HepG2 (cell line): ENCODE measurements around the gene HACE1. TPM values are rescaled to one million over a fixed set of nuclear protein-coding genes. Genes with fewer than 3 reads are reported as not detected.

ENCODE experiments used
- ATAC-seq: fragments of 200-7000 bp; cut with Tn5 transposase; 3 replicates; pipeline ENCODE4 v1.9.1; 2020; ENCODE audit warnings: mild to moderate bottlenecking, moderate library complexity
- BruUV-seq: library from RNA; stranded (reverse); fragments of 400-500 nt; replicated peaks from 2 replicates; lab custom pipeline; 2021; lab: Mats Ljungman, UMichigan
- CTCF ChIA-PET: fragments of 300-600 bp; formaldehyde crosslinking; extraction: SDS; loops from one replicate; lab custom pipeline; 2021; ENCODE audit warnings: low total read pairs, inconsistent platforms, low intra/inter-chr PET ratio; lab: Yijun Ruan, JAX
- POLR2A ChIA-PET: fragments of 350-600 bp; sonication (Branson Sonifier 250); formaldehyde crosslinking; loops from one replicate; lab custom pipeline; 2020; ENCODE audit warnings: antibody characterized with exemption, inconsistent platforms; lab: Yijun Ruan, JAX
- DNase-seq: peaks from one replicate; pipeline ENCODE4 v3.0.0-alpha.2; 2015; ENCODE audit warnings: low spot score
- FAIRE-seq: peaks from 3 replicates; lab custom pipeline; 2011; peaks lifted over from hg19 to GRCh38; lab: Jason Lieb, UNC
- H2AFZ ChIP-seq: one replicate; pipeline ENCODE4 v1.6.1; 2011; ENCODE audit warnings: low read length, inconsistent platforms
- H3K27ac ChIP-seq: fragments of 300-600 bp; 3 replicates; pipeline ENCODE4 v1.8.0; 2011; ENCODE audit warnings: mixed run types, mild to moderate bottlenecking, mixed read lengths, low read length, inconsistent platforms; ENCODE audit not compliant: insufficient read depth; ENCODE audit errors: extremely low read length
- H3K27me3 ChIP-seq, 2 experiments: fragments of 200-600 bp in 1 of 2; 2 replicates in 1 of 2; 3 replicates in 1 of 2; pipeline versions ENCODE4 v1.6.0 to v1.8.0; 2011; ENCODE audit warnings: low read length in 2 of 2, mild to moderate bottlenecking in 2 of 2, moderate library complexity in 2 of 2, inconsistent platforms in 1 of 2; ENCODE audit not compliant: insufficient read depth in 2 of 2, control insufficient read depth in 1 of 2
- H3K36me3 ChIP-seq, 2 experiments: fragments of 200-600 bp in 1 of 2; replicated peaks in 1 of 2; 2 replicates in 1 of 2; 3 replicates in 1 of 2; pipeline versions ENCODE4 v1.5.1 to v1.8.0; 2011; ENCODE audit warnings: low read length in 2 of 2, inconsistent platforms in 1 of 2; ENCODE audit not compliant: insufficient read depth in 2 of 2, control insufficient read depth in 1 of 2
- H3K4me1 ChIP-seq: 2 replicates; pipeline ENCODE4 v1.5.1; 2012; ENCODE audit warnings: low read length, inconsistent platforms; ENCODE audit not compliant: insufficient read depth
- H3K4me2 ChIP-seq: 2 replicates; pipeline ENCODE4 v1.6.0; 2011; ENCODE audit warnings: low read depth, low read length, inconsistent platforms
- H3K4me3 ChIP-seq, 3 experiments: fragments of 200-600 bp in 1 of 3; sonication (generic), shearing (Covaris generic) in 1 of 3; replicated peaks in 1 of 3; 2 replicates each; pipeline ENCODE4 v1.5.1; 2011 to 2016; ENCODE audit warnings: low read length in 3 of 3, inconsistent platforms in 2 of 3, low read depth in 2 of 3, mild to moderate bottlenecking in 2 of 3, control low read depth in 1 of 3, mixed read lengths in 1 of 3; ENCODE audit not compliant: insufficient read depth in 1 of 3
- H3K79me2 ChIP-seq: one replicate; pipeline ENCODE4 v1.6.1; 2011; ENCODE audit warnings: low read length, inconsistent platforms; ENCODE audit not compliant: insufficient read depth
- H3K9ac ChIP-seq: 2 replicates; pipeline ENCODE4 v1.6.0; 2011; ENCODE audit warnings: mild to moderate bottlenecking, low read depth, low read length, inconsistent platforms; ENCODE audit not compliant: insufficient read depth
- H3K9me3 ChIP-seq: 2 replicates; pipeline ENCODE4 v1.5.1; 2012; ENCODE audit warnings: mild to moderate bottlenecking, low read length
- H4K20me1 ChIP-seq: 2 replicates; pipeline ENCODE4 v1.6.0; 2011; ENCODE audit warnings: inconsistent platforms, mild to moderate bottlenecking, low read length, moderate library complexity; ENCODE audit not compliant: insufficient read depth
- MAFF ChIP-seq: IDR thresholded peaks from 2 replicates; pipeline ENCODE4 v1.6.1; 2011; ENCODE audit warnings: low read depth, low read length, improper control_type of control experiment
- MAFK ChIP-seq, 2 experiments: IDR thresholded peaks in 1 of 2; conservative IDR thresholded peaks in 1 of 2; 2 replicates each; pipeline ENCODE4 v1.6.1; 2011; ENCODE audit warnings: improper control_type of control experiment in 2 of 2, low read length in 2 of 2
- MNT ChIP-seq: fragments of 450-650 bp; IDR thresholded peaks from 2 replicates; pipeline ENCODE4 v1.6.1; 2016
- RXRA ChIP-seq: sonication (generic); formaldehyde crosslinking; IDR thresholded peaks from 2 replicates; pipeline ENCODE4 v1.5.1; 2020; ENCODE audit warnings: missing genetic modification reagents
- ZBTB3 ChIP-seq: sonication (generic); formaldehyde crosslinking; IDR thresholded peaks from 2 replicates; pipeline ENCODE4 v1.4.0; 2020; ENCODE audit warnings: low read depth, mild to moderate bottlenecking, moderate library complexity, missing genetic modification reagents, borderline replicate concordance
- WGBS: methylation state at CpG from one replicate; pipeline ENCODE4 v1.1.6; 2017; ENCODE audit warnings: low lambda C conversion rate; 5-methylcytosine and 5-hydroxymethylcytosine counted together
- in situ Hi-C: cut with HindIII; loops from 2 replicates; pipeline ENCODE4 v1.10.0; 2017; ENCODE audit warnings: low pct_unique_long_range_greater_than_20kb; ENCODE audit not compliant: extremely low pct_ligation_motif_present
- intact Hi-C: fragments of 100-400 bp; cut with micrococcal nuclease; formaldehyde crosslinking; loops from one replicate; pipeline ENCODE4 v1.10.0; 2022; ENCODE audit not compliant: unreplicated experiment
- polyA plus RNA-seq, 8 experiments: library from polyadenylated mRNA; depleted of rRNA in 3 of 8; stranded (reverse) in 7 of 8; unstranded in 1 of 8; fragments of >200 nt; fragmentation: Illumina TruSeq in 4 of 8; extraction: Trizol in 4 of 8; gene quantifications; 2 replicates each; pipeline versions ENCODE4 v1.2.1 to v1.2.3, GENCODE V29; 2011 to 2016; ENCODE audit warnings: low read depth in 4 of 8, missing spikeins in 1 of 8, mixed read lengths in 1 of 8; ENCODE audit not compliant: insufficient read depth in 1 of 8
- total RNA-seq, 5 experiments: library from RNA; depleted of rRNA; stranded (reverse); fragments of >200 nt; fragmentation: Illumina TruSeq; extraction: Trizol; gene quantifications; 2 replicates each; pipeline ENCODE4 v1.2.3, GENCODE V29; 2016; ENCODE audit warnings: low read depth in 1 of 5

Gene HACE1
- total and polyA plus RNA-seq, 2 of the 13 experiments (the other 11 are each of a cell fraction or from before 2014, with no cell fraction given): 8.9 to 11.4 TPM

GRCh38 chr6:104787305-104787704, 72.4 kb downstream of the HACE1 start:
- DNase-seq: no peak
- H3K27ac ChIP-seq: no peak overlapping the region
- no peak overlapping the region for H3K4me2 ChIP-seq
- no peaks in the 10 kb centered on the region for H4K20me1 ChIP-seq
- no peak overlapping the region for H2AFZ ChIP-seq
- in situ Hi-C loops: no loop called here
- peaks cover 0 to 6% of the 10 kb centered on the region in 2 experiments; a peak in 1 of 5 replicates for H3K36me3 ChIP-seq
- WGBS: 96% methylated on average over 2 of the region's 2 CpGs
- no peak overlapping the region for H3K4me3 ChIP-seq
- intact Hi-C loops: no loop called here
- ATAC-seq: no peak
- no peak overlapping the region for H3K9ac ChIP-seq
- ChIA-PET CTCF (no interaction called here), POLR2A (no interaction called here)
- peak; percentile 63; the same call in 1 of the 2 replicates for TF ChIP-seq MAFF
- peak; percentile 64 to 84 for TF ChIP-seq MAFK (conservative IDR thresholded peaks at IDR 0.05 in 1 of 2, IDR thresholded peaks at IDR 0.05 in 1 of 2; ENCODE audit: low read length in 2 of 2)
- TF ChIP-seq RXRA (CRISPR knock-in tag): no peak
- H3K4me1 ChIP-seq: peaks cover 7% of the 10 kb centered on the region
- no peaks in the 10 kb centered on the region for H3K9me3 ChIP-seq
- BruUV-seq: no TSS peak
- no peaks in the 10 kb centered on the region for H3K79me2 ChIP-seq
- no peak for FAIRE-seq
- no peaks in the 10 kb centered on the region for H3K27me3 ChIP-seq

GRCh38 chr6:104784884-104785283, 74.8 kb downstream of the HACE1 start:
- Histone ChIP-seq H4K20me1 (no peaks in the 10 kb centered on the region), H3K36me3 (peaks cover 0 to 3% of the 10 kb centered on the region in 2 experiments; a peak in 2 of 5 replicates), H3K79me2 (no peaks in the 10 kb centered on the region), H3K4me1 (peaks cover 7% of the 10 kb centered on the region), H2AFZ (no peak overlapping the region), H3K27me3 (no peaks in the 10 kb centered on the region), H3K27ac (no peak overlapping the region), H3K9me3 (no peaks in the 10 kb centered on the region), H3K4me2 (no peak overlapping the region), H3K4me3 (no peak overlapping the region), H3K9ac (no peak overlapping the region)
- POLR2A ChIA-PET: no interaction called here
- ATAC-seq (no peak), FAIRE-seq (no peak), DNase-seq (no peak)
- no peak for TF ChIP-seq MNT
- no peak for TF ChIP-seq ZBTB3
- no TSS peak for BruUV-seq
- WGBS: 98% methylated on average over 2 of the region's 2 CpGs
- in situ Hi-C loops (no loop called here), intact Hi-C loops (no loop called here)
- CTCF ChIA-PET: no interaction called here
